ENCODE results near the gene TSPAN15.

The TSPAN15 gene

DNA sequence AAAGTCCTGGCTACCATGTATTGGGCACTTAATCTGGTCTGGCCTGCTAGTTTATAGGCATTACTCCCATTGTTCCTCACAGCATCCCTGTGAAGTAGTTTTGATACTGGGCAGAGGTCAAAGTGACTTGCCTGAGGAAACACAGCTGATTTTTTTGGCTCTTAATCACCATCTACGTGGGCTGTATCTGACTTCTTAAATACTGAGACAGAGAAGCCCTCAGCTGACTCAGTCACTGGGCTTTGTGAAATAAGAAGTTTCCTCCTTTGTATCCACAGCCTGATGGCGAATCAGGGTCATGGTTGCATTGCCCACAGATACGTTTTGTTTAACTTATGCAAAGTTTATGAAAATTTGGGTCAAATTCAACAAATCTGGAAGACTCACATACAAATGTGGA is 47.7 kb upstream of the TSPAN15 start:
- Histone ChIP-seq H3K4me2 (ENCODE audit: low read depth, low read length, poor library complexity, severe bottlenecking) (no peak overlapping the region), H3K36me3 (ENCODE audit: insufficient read depth, low read length) (peaks cover 37% of the 10 kb centered on the region; the same call in 1 of the 2 replicates), H3K79me2 (ENCODE audit: insufficient read depth, low read length) (no peaks in the 10 kb centered on the region), H3K4me1 (ENCODE audit: insufficient read depth, low read length, poor library complexity, severe bottlenecking) (peaks cover 7% of the 10 kb centered on the region), H3K9me2 (replicated peaks; ENCODE audit: low read depth, low read length) (no peaks in the 10 kb centered on the region), H3K4me3 (ENCODE audit: low read length, poor library complexity, severe bottlenecking) (no peak overlapping the region), H3K9me3 (ENCODE audit: insufficient read depth, low read depth, low read length) (no peaks in the 10 kb centered on the region), H2AFZ (ENCODE audit: low read length) (no peak overlapping the region), H3K9ac (ENCODE audit: low read depth, low read length, poor library complexity, severe bottlenecking) (no peak overlapping the region), H3K27me3 (ENCODE audit: insufficient read depth, low read length, poor library complexity, severe bottlenecking) (no peaks in the 10 kb centered on the region), H3F3A (ENCODE audit: low read depth) (no peaks in the 10 kb centered on the region), H4K20me1 (ENCODE audit: insufficient read depth, low read length, poor library complexity, severe bottlenecking) (no peaks in the 10 kb centered on the region)
- TF ChIP-seq EZH2phosphoT487 (IDR thresholded peaks at IDR 0.05; ENCODE audit: borderline replicate concordance) (no peak), CTCF (conservative IDR thresholded peaks at IDR 0.05; ENCODE audit: low read length) (no peak)

- H3K36me3 ChIP-seq (ENCODE audit: insufficient read depth, low read length), result peaks cover 25% of the 10 kb centered on the region; the same call in 1 of the 2 replicates
- TF ChIP-seq CTCF (conservative IDR thresholded peaks at IDR 0.05; ENCODE audit: low read length) (no peak), EZH2phosphoT487 (IDR thresholded peaks at IDR 0.05; ENCODE audit: borderline replicate concordance) (no peak)
Observed at GRCh38 chr10:69404786-69405185, 46.5 kb upstream of the TSPAN15 start.

DNA sequence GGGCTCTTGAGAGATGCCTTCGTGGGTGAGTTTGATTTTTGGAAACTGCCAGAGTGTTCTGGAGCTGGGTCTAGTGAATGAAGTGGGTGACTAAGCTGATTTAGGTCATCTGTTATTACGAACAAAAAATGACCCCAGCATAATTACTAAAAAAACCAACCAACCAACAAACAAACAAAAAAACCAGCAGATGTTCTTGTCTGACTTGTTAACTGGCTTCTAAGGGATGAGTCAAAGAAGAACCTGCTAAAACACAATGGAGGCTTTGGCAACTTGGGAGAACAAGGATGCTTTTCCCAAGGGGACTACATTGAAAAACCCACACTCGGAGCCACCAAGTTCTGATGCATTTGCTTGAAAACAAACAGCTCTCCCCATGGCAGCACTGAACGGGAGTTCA is 46.0 kb upstream of the TSPAN15 start:
- no peaks in the 10 kb centered on the region for H4K20me1 ChIP-seq (ENCODE audit: insufficient read depth, low read length, poor library complexity, severe bottlenecking)
- TF ChIP-seq CTCF (conservative IDR thresholded peaks at IDR 0.05; ENCODE audit: low read length), result no peak
- no peak for TF ChIP-seq EZH2phosphoT487 (IDR thresholded peaks at IDR 0.05; ENCODE audit: borderline replicate concordance)
- no peak overlapping the region for H3K9ac ChIP-seq (ENCODE audit: low read depth, low read length, poor library complexity, severe bottlenecking)
- no peaks in the 10 kb centered on the region for H3K9me2 ChIP-seq (replicated peaks; ENCODE audit: low read depth, low read length)
- H3K9me3 ChIP-seq (ENCODE audit: insufficient read depth, low read depth, low read length), result no peaks in the 10 kb centered on the region
- peaks cover 20% of the 10 kb centered on the region for H3K4me1 ChIP-seq (ENCODE audit: insufficient read depth, low read length, poor library complexity, severe bottlenecking)
- H3K4me2 ChIP-seq (ENCODE audit: low read depth, low read length, poor library complexity, severe bottlenecking), result no peak overlapping the region
- no peak overlapping the region for H2AFZ ChIP-seq (ENCODE audit: low read length)
- H3K79me2 ChIP-seq (ENCODE audit: insufficient read depth, low read length), result no peaks in the 10 kb centered on the region
- peaks cover 20% of the 10 kb centered on the region; the same call in 1 of the 2 replicates for H3K36me3 ChIP-seq (ENCODE audit: insufficient read depth, low read length)
- no peaks in the 10 kb centered on the region for H3K27me3 ChIP-seq (ENCODE audit: insufficient read depth, low read length, poor library complexity, severe bottlenecking)
- no peaks in the 10 kb centered on the region for H3F3A ChIP-seq (ENCODE audit: low read depth)
- H3K4me3 ChIP-seq (ENCODE audit: low read length, poor library complexity, severe bottlenecking), result no peak overlapping the region

More at GRCh38 chr10:69404786-69405185, 46.5 kb upstream of the TSPAN15 start:
- Histone ChIP-seq H3K4me3 (ENCODE audit: low read length, poor library complexity, severe bottlenecking) (no peak overlapping the region), H3K27me3 (ENCODE audit: insufficient read depth, low read length, poor library complexity, severe bottlenecking) (no peaks in the 10 kb centered on the region), H3K4me2 (ENCODE audit: low read depth, low read length, poor library complexity, severe bottlenecking) (no peak overlapping the region), H3K4me1 (ENCODE audit: insufficient read depth, low read length, poor library complexity, severe bottlenecking) (peaks cover 15% of the 10 kb centered on the region), H3K9ac (ENCODE audit: low read depth, low read length, poor library complexity, severe bottlenecking) (no peak overlapping the region), H3K9me2 (replicated peaks; ENCODE audit: low read depth, low read length) (no peaks in the 10 kb centered on the region), H3K9me3 (ENCODE audit: insufficient read depth, low read depth, low read length) (no peaks in the 10 kb centered on the region), H3K79me2 (ENCODE audit: insufficient read depth, low read length) (no peaks in the 10 kb centered on the region), H3F3A (ENCODE audit: low read depth) (no peaks in the 10 kb centered on the region), H4K20me1 (ENCODE audit: insufficient read depth, low read length, poor library complexity, severe bottlenecking) (no peaks in the 10 kb centered on the region), H2AFZ (ENCODE audit: low read length) (no peak overlapping the region)
